ENCODE data around the gene CST8.

CST8 gene

GRCh38 chr20:23524146-23524545 lies 33.2 kb downstream of the CST8 start:
- no peak for DNase-seq (ENCODE audit: low read depth)

- DNase-seq (ENCODE audit: low read depth) = no peak
Measured at GRCh38 chr20:23526850-23527249, 35.9 kb downstream of the CST8 start.

GRCh38 chr20:23528867-23529431 lies 38.0 kb downstream of the CST8 start:
- DNase-seq (ENCODE audit: low read depth) = no peak

- no peak for DNase-seq (ENCODE audit: low read depth)
Measured at GRCh38 chr20:23530937-23531567, 40.1 kb downstream of the CST8 start.

GRCh38 chr20:23532533-23532932 lies 41.6 kb downstream of the CST8 start:
- no peak for DNase-seq (ENCODE audit: low read depth)

GRCh38 chr20:23533161-23533560 lies 42.2 kb downstream of the CST8 start:
- no peak for DNase-seq (ENCODE audit: low read depth)

GRCh38 chr20:23534801-23535593 lies 44.1 kb downstream of the CST8 start:
- no peak for DNase-seq (ENCODE audit: low read depth)

GRCh38 chr20:23536328-23536974 lies 45.5 kb downstream of the CST8 start:
- no peak for DNase-seq (ENCODE audit: low read depth)

GRCh38 chr20:23537030-23537429 lies 46.1 kb downstream of the CST8 start:
- DNase-seq (ENCODE audit: low read depth) = no peak

- no peak for DNase-seq (ENCODE audit: low read depth)
Measured at GRCh38 chr20:23540624-23541023, 49.7 kb downstream of the CST8 start.

- no peak for DNase-seq (ENCODE audit: low read depth)
Measured at GRCh38 chr20:23541330-23541729, 50.4 kb downstream of the CST8 start.

- DNase-seq (ENCODE audit: low read depth) = no peak
Measured at GRCh38 chr20:23541776-23542175, 50.9 kb downstream of the CST8 start.

- no peak for DNase-seq (ENCODE audit: low read depth)
Measured at GRCh38 chr20:23542801-23543200, 51.9 kb downstream of the CST8 start.

- no peak for DNase-seq (ENCODE audit: low read depth)
Measured at GRCh38 chr20:23544133-23544532, 53.2 kb downstream of the CST8 start.
